Cardiac muscle cell (in vitro differentiated cells and primary cell): ENCODE measurements around the gene ZKSCAN8. TPM values are rescaled to one million over a fixed set of nuclear protein-coding genes. Genes with fewer than 3 reads are reported as not detected.

Source experiments
- DNase-seq, 2 donors: peaks; one replicate each; pipeline versions ENCODE4 v3.0.0 to v3.0.0-alpha.2; 2010 to 2017; ENCODE audit warnings: low read depth in 1 of 2, low spot score in 1 of 2
- H3K27ac ChIP-seq: fragments of 200-600 bp; sonication (generic); 2 replicates; pipeline ENCODE4 v1.5.1; 2016
- H3K27me3 ChIP-seq: fragments of 200-600 bp; sonication (generic); 2 replicates; pipeline ENCODE4 v1.6.0; 2016; ENCODE audit warnings: control low read depth
- H3K36me3 ChIP-seq: fragments of 200-600 bp; sonication (generic); 2 replicates; pipeline ENCODE4 v1.5.1; 2016; ENCODE audit warnings: control low read depth
- H3K4me1 ChIP-seq: fragments of 200-600 bp; sonication (generic); 2 replicates; pipeline ENCODE4 v1.8.1; 2017; ENCODE audit warnings: low read depth, mild to moderate bottlenecking, mixed run types
- H3K4me3 ChIP-seq: fragments of 200-600 bp; sonication (generic); 2 replicates; pipeline ENCODE4 v1.5.1; 2016; ENCODE audit warnings: mild to moderate bottlenecking
- H3K9me3 ChIP-seq: fragments of 200-600 bp; sonication (generic); 2 replicates; pipeline ENCODE4 v1.5.1; 2017; ENCODE audit warnings: low read depth, mild to moderate bottlenecking, control low read depth
- CTCF ChIP-seq: IDR thresholded peaks from 2 replicates; pipeline ENCODE4 v1.5.1; 2012; ENCODE audit warnings: low read depth, mild to moderate bottlenecking, low read length
- polyA plus RNA-seq: library from polyadenylated mRNA; unstranded; fragments of >200 nt; fragmentation: Nextera tagmentation; extraction: Ambion mirVana; gene quantifications from 2 replicates; pipeline ENCODE4 v1.2.1, GENCODE V29; 2016
- total RNA-seq: library from RNA; depleted of rRNA; stranded (reverse); fragments of >200 nt; gene quantifications from 2 replicates; pipeline ENCODE4 v1.2.3, GENCODE V29; 2016

Gene ZKSCAN8
- total and polyA plus RNA-seq, 2 experiments from 2014 or later, result 11.0 to 58.3 TPM

GRCh38 chr6:28167926-28168325 lies 26.2 kb downstream of the ZKSCAN8 start:
- H3K9me3 ChIP-seq, result no peaks in the 10 kb centered on the region
- no peaks in the 10 kb centered on the region for H3K4me1 ChIP-seq
- no peak overlapping the region for H3K4me3 ChIP-seq
- no peaks in the 10 kb centered on the region for H3K27me3 ChIP-seq
- TF ChIP-seq CTCF, result no peak
- no peak overlapping the region for H3K27ac ChIP-seq
- no peak for DNase-seq
- H3K36me3 ChIP-seq, result peaks cover 3% of the 10 kb centered on the region

GRCh38 chr6:28171271-28171670 lies 29.6 kb downstream of the ZKSCAN8 start:
- H3K4me1 ChIP-seq, result no peaks in the 10 kb centered on the region
- H3K27ac ChIP-seq, result no peak overlapping the region
- H3K9me3 ChIP-seq, result no peaks in the 10 kb centered on the region
- H3K4me3 ChIP-seq, result no peak overlapping the region
- H3K27me3 ChIP-seq, result peaks cover 9% of the 10 kb centered on the region
- no peak for TF ChIP-seq CTCF
- DNase-seq, result no peak
- H3K36me3 ChIP-seq, result peaks cover 3% of the 10 kb centered on the region

DNA sequence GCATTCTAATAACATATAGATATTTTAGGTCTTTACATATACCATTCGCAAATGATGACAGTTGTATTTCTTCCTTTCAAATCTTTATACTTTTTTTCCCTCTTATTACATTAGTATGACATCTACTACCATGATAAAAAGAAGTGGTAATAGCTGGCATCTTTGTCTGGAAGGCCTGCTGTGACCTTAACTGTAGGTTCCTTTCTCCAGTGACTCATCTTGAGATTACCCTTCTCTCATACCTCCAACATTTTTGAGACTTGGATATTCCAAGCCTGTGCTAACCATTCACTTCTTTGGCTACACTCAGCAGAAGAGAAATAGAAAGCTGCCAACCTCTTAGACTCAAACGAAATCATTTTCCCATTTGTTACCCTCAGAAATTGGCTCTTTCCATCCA lies 30.3 kb downstream of the ZKSCAN8 start:
- no peaks in the 10 kb centered on the region for H3K9me3 ChIP-seq
- no peak for DNase-seq
- peaks cover 9% of the 10 kb centered on the region for H3K27me3 ChIP-seq
- H3K36me3 ChIP-seq, result peaks cover 3% of the 10 kb centered on the region
- no peaks in the 10 kb centered on the region for H3K4me1 ChIP-seq
- H3K4me3 ChIP-seq, result no peak overlapping the region
- H3K27ac ChIP-seq, result no peak overlapping the region
- no peak for TF ChIP-seq CTCF

DNA sequence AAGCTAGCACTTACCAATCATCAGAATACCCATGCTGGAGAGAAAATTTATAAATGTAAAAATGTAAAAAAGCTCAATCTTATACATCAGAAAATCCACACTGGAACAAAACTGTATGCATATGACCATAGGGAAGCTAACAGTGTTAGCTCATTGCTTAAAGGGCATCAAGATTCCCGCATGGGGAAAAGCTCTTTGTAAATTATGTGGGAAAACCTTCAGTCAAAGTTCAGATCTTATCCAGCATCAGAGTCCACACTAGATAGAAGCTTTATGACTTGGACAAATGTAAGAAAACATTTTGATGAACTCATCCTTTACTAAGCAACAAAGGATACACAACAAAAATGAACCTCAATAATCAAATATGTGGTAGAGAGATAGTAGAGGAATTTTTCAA lies 34.7 kb downstream of the ZKSCAN8 start:
- no peaks in the 10 kb centered on the region for H3K4me1 ChIP-seq
- DNase-seq, result no peak
- H3K9me3 ChIP-seq, result no peaks in the 10 kb centered on the region
- H3K27ac ChIP-seq, result no peak overlapping the region
- H3K4me3 ChIP-seq, result no peak overlapping the region
- H3K36me3 ChIP-seq, result peaks cover 3% of the 10 kb centered on the region
- no peak for TF ChIP-seq CTCF
- H3K27me3 ChIP-seq, result peaks cover 9% of the 10 kb centered on the region

DNA sequence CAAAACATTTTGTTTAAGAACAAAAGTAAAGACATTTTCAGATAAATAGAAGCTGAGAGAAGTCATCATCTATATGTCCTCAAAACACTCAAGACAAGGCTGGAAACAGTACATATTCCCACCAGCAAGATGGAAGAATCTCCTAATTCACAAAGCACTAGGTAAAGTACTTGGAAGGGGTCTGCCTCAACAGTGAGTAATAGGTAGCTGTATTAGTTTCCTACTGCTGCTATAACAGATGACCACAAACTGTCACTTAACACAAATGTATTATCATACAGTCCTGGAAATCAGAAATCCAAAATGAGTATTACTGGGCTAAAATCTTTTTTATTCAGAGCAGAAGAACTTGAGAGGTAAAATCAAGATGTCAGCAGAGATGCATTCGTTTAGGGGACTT lies 40.6 kb downstream of the ZKSCAN8 start:
- H3K36me3 ChIP-seq, result no peaks in the 10 kb centered on the region
- no peak for TF ChIP-seq CTCF
- no peak overlapping the region for H3K27ac ChIP-seq
- no peaks in the 10 kb centered on the region for H3K27me3 ChIP-seq
- DNase-seq, result no peak
- no peaks in the 10 kb centered on the region for H3K4me1 ChIP-seq
- H3K4me3 ChIP-seq, result no peak overlapping the region
- H3K9me3 ChIP-seq, result no peaks in the 10 kb centered on the region
